Measurements from ENCODE around the gene PPARG. TPM values are rescaled to one million over a fixed set of nuclear protein-coding genes. Genes with fewer than 3 reads are reported as not detected.

PPARG gene
- total RNA-seq, 1 donor from 2014 or later: 128 TPM

GRCh38 chr3:12265508-12265907 lies 23.4 kb upstream of the PPARG start:
- H3K27ac ChIP-seq: no peak overlapping the region
- no peak for ATAC-seq
- no peak for DNase-seq

GRCh38 chr3:12266038-12266437 lies 22.8 kb upstream of the PPARG start:
- no peak overlapping the region for H3K4me3 ChIP-seq
- no peak for TF ChIP-seq CTCF (IDR thresholded peaks at IDR 0.05)
- H3K36me3 ChIP-seq: no peaks in the 10 kb centered on the region
- ATAC-seq (no peak), DNase-seq (no peak)
- H3K27ac ChIP-seq: no peak overlapping the region
- intact Hi-C loops (cut with DNase I): no loop called here
- H3K4me1 ChIP-seq: peaks cover 8% of the 10 kb centered on the region
- H3K27me3 ChIP-seq (ENCODE audit: low read depth): no peaks in the 10 kb centered on the region
- H3K9me3 ChIP-seq: no peaks in the 10 kb centered on the region

More at GRCh38 chr3:12265508-12265907, 23.4 kb upstream of the PPARG start:
- TF ChIP-seq CTCF (IDR thresholded peaks at IDR 0.05): no peak
- H3K36me3 ChIP-seq: no peaks in the 10 kb centered on the region
- no peaks in the 10 kb centered on the region for H3K9me3 ChIP-seq
- no peaks in the 10 kb centered on the region for H3K27me3 ChIP-seq (ENCODE audit: low read depth)
- intact Hi-C loops (cut with DNase I): no loop called here
- no peak overlapping the region for H3K4me3 ChIP-seq
- H3K4me1 ChIP-seq: peaks cover 8% of the 10 kb centered on the region

- intact Hi-C loops (cut with DNase I): no loop called here
- DNase-seq: no peak
- Histone ChIP-seq H3K27ac (no peak overlapping the region), H3K4me3 (no peak overlapping the region), H3K27me3 (ENCODE audit: low read depth) (no peaks in the 10 kb centered on the region), H3K4me1 (peaks cover 8% of the 10 kb centered on the region), H3K36me3 (no peaks in the 10 kb centered on the region), H3K9me3 (no peaks in the 10 kb centered on the region)
- ATAC-seq: no peak
- no peak for TF ChIP-seq CTCF (IDR thresholded peaks at IDR 0.05)
These were observed 21.4 kb upstream of the PPARG start for GRCh38 chr3:12267376-12268030.

- ATAC-seq (no peak), DNase-seq (no peak)
- intact Hi-C loops (cut with DNase I): no loop called here
- H3K4me1 ChIP-seq: peaks cover 8% of the 10 kb centered on the region
- no peaks in the 10 kb centered on the region for H3K27me3 ChIP-seq (ENCODE audit: low read depth)
- H3K9me3 ChIP-seq: no peaks in the 10 kb centered on the region
- H3K4me3 ChIP-seq: no peak overlapping the region
- TF ChIP-seq CTCF (IDR thresholded peaks at IDR 0.05): no peak
- no peak overlapping the region for H3K27ac ChIP-seq
- no peaks in the 10 kb centered on the region for H3K36me3 ChIP-seq
These were observed 20.7 kb upstream of the PPARG start for GRCh38 chr3:12268049-12268735.

GRCh38 chr3:12270976-12271375 lies 17.9 kb upstream of the PPARG start:
- Histone ChIP-seq H3K4me1 (peaks cover 2% of the 10 kb centered on the region), H3K9me3 (no peaks in the 10 kb centered on the region), H3K36me3 (no peaks in the 10 kb centered on the region), H3K27me3 (ENCODE audit: low read depth) (no peaks in the 10 kb centered on the region), H3K4me3 (no peak overlapping the region), H3K27ac (no peak overlapping the region)
- TF ChIP-seq CTCF (IDR thresholded peaks at IDR 0.05): no peak
- intact Hi-C loops (cut with DNase I): no loop called here
- DNase-seq: no peak
- ATAC-seq: no peak

Data from lower lobe of right lung (tissue), 2 donors.